PC-3 (cell line): ENCODE data around the gene GTPBP2. TPM values are rescaled to one million over a fixed set of nuclear protein-coding genes. Genes with fewer than 3 reads are reported as not detected.

Experiments
- ATAC-seq: fragments of 200-7000 bp; cut with Tn5 transposase; 2 replicates; pipeline ENCODE4 v1.9.1; 2020; ENCODE audit warnings: mild to moderate bottlenecking, moderate library complexity
- BruUV-seq: library from RNA; stranded (reverse); fragments of 400-500 nt; replicated peaks from 2 replicates; lab custom pipeline; 2021; lab: Mats Ljungman, UMichigan
- CTCF ChIA-PET: fragments of 300-600 bp; sonication (Branson Sonifier 250); formaldehyde crosslinking; loops from one replicate; lab custom pipeline; 2022; ENCODE audit warnings: antibody characterized with exemption; lab: Charles Lee
- POLR2A ChIA-PET: fragments of 300-600 bp; sonication (Branson Sonifier 250); formaldehyde crosslinking; loops from one replicate; lab custom pipeline; 2022; ENCODE audit warnings: antibody characterized with exemption; ENCODE audit not compliant: unreplicated experiment; lab: Charles Lee
- DNase-seq: peaks from one replicate; pipeline ENCODE4 v3.0.0-alpha.2; 2015
- H2AFZ ChIP-seq: fragments of 300-600 bp; sonication (generic); 2 replicates; pipeline ENCODE4 v1.6.0; 2016; ENCODE audit warnings: antibody characterized with exemption, low read length
- H3F3A ChIP-seq: fragments of 300-600 bp; sonication (generic); one replicate; pipeline ENCODE4 v1.6.0; 2017; ENCODE audit warnings: antibody characterized with exemption, low read length, control low read depth, mild to moderate bottlenecking; ENCODE audit not compliant: unreplicated experiment
- H3K27ac ChIP-seq: fragments of 300-600 bp; sonication (generic); 2 replicates; pipeline ENCODE4 v1.5.1; 2016; ENCODE audit warnings: mild to moderate bottlenecking, low read length
- H3K27me3 ChIP-seq: fragments of 300-600 bp; sonication (generic); 2 replicates; pipeline ENCODE4 v1.6.1; 2016; ENCODE audit warnings: low read length, mixed read lengths
- H3K36me3 ChIP-seq: fragments of 300-600 bp; sonication (generic); 2 replicates; pipeline ENCODE4 v1.6.1; 2016; ENCODE audit warnings: low read depth, mixed run types, low read length, mixed read lengths
- H3K4me1 ChIP-seq: fragments of 300-600 bp; sonication (generic); 2 replicates; pipeline ENCODE4 v1.5.1; 2016; ENCODE audit warnings: low read length; ENCODE audit not compliant: insufficient read depth
- H3K4me2 ChIP-seq: fragments of 300-600 bp; sonication (generic); 2 replicates; pipeline ENCODE4 v1.6.0; 2016; ENCODE audit warnings: low read length
- H3K4me3 ChIP-seq: fragments of 300-600 bp; sonication (generic); 2 replicates; pipeline ENCODE4 v1.5.1; 2016; ENCODE audit warnings: mild to moderate bottlenecking, low read length, mixed read lengths
- H3K79me2 ChIP-seq: fragments of 300-600 bp; sonication (generic); 2 replicates; pipeline ENCODE4 v1.6.1; 2017; ENCODE audit warnings: low read length, mixed read lengths
- H3K9ac ChIP-seq: fragments of 300-600 bp; sonication (generic); 2 replicates; pipeline ENCODE4 v1.6.0; 2016; ENCODE audit warnings: mild to moderate bottlenecking, low read length
- H3K9me2 ChIP-seq: fragments of 300-600 bp; sonication (generic); replicated peaks from 2 replicates; pipeline ENCODE4 v1.6.1; 2016; ENCODE audit warnings: mixed run types, low read length, mixed read lengths
- H3K9me3 ChIP-seq: fragments of 300-600 bp; sonication (generic); 2 replicates; pipeline ENCODE4 v1.6.1; 2016; ENCODE audit warnings: low read length, mixed read lengths
- H4K20me1 ChIP-seq: fragments of 300-600 bp; sonication (generic); 2 replicates; pipeline ENCODE4 v1.6.1; 2016; ENCODE audit warnings: low read length, mixed read lengths
- EZH2 ChIP-seq: fragments of 300-600 bp; sonication (generic); IDR thresholded peaks from one replicate; pipeline ENCODE4 v1.6.1; 2017; ENCODE audit warnings: antibody characterized with exemption, mild to moderate bottlenecking, low read length; ENCODE audit not compliant: unreplicated experiment
- EZH2phosphoT487 ChIP-seq: fragments of 300-600 bp; sonication (generic); IDR thresholded peaks from 2 replicates; pipeline ENCODE4 v1.6.1; 2018; ENCODE audit warnings: mild to moderate bottlenecking, antibody characterized with exemption, low read length, borderline replicate concordance
- intact Hi-C: fragments of 100-400 bp; cut with micrococcal nuclease; formaldehyde crosslinking; loops from 2 replicates; pipeline ENCODE4 v1.9.0; 2023
- total RNA-seq: library from RNA; depleted of rRNA; stranded (reverse); fragments of >200 nt; gene quantifications from 2 replicates; pipeline ENCODE4 v1.2.3, GENCODE V29; 2014
- TF ChIP-seq, protein P1 (sequence below): fragments of 300-600 bp; sonication (generic); conservative IDR thresholded peaks from 2 replicates; pipeline ENCODE4 v1.5.1; 2017; ENCODE audit warnings: antibody characterized with exemption, low read depth, mild to moderate bottlenecking, low read length

GTPBP2 gene
- total RNA-seq, 1 experiment from 2014 or later = 38.1 TPM

DNA sequence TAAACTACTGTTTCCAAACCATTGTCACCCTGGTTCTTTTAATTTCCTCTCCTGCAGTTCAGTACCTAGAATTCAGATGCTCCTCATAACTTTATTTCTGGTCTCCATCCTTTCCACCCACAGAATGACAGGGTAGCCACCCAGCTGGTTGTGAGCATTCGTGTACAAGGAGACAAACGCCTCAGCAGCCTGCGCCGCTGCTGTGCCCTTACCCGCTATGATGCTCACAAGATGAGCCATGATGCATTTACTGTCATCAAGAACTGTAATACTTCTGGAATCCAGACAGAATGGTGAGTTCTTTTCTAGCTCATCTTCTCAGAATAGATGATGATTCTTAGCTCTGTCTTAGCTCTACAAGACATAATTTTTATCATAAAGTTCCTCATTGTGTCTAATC is 18.6 kb downstream of the GTPBP2 start:
- H3K9me3 ChIP-seq = no peaks in the 10 kb centered on the region
- no peak overlapping the region for H2AFZ ChIP-seq
- no peak overlapping the region for H3K9ac ChIP-seq
- POLR2A ChIA-PET = interaction anchor here (0.5 kb wide), 1 partner anchor 9 kb away, joined by 4 read pairs; no protein-coding TSS in a partner anchor
- no peak overlapping the region for H3K4me3 ChIP-seq
- no TSS peak for BruUV-seq
- TF ChIP-seq EZH2 = no peak
- TF ChIP-seq, protein P1, sequence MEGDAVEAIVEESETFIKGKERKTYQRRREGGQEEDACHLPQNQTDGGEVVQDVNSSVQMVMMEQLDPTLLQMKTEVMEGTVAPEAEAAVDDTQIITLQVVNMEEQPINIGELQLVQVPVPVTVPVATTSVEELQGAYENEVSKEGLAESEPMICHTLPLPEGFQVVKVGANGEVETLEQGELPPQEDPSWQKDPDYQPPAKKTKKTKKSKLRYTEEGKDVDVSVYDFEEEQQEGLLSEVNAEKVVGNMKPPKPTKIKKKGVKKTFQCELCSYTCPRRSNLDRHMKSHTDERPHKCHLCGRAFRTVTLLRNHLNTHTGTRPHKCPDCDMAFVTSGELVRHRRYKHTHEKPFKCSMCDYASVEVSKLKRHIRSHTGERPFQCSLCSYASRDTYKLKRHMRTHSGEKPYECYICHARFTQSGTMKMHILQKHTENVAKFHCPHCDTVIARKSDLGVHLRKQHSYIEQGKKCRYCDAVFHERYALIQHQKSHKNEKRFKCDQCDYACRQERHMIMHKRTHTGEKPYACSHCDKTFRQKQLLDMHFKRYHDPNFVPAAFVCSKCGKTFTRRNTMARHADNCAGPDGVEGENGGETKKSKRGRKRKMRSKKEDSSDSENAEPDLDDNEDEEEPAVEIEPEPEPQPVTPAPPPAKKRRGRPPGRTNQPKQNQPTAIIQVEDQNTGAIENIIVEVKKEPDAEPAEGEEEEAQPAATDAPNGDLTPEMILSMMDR = no peak
- no peak for TF ChIP-seq EZH2phosphoT487
- H3K4me1 ChIP-seq = no peaks in the 10 kb centered on the region
- no peak overlapping the region for H3K4me2 ChIP-seq
- no peaks in the 10 kb centered on the region for H4K20me1 ChIP-seq
- intact Hi-C loops = no loop called here
- no peaks in the 10 kb centered on the region for H3K79me2 ChIP-seq
- ATAC-seq (no peak), DNase-seq (no peak)
- no peaks in the 10 kb centered on the region for H3K27me3 ChIP-seq
- H3K9me2 ChIP-seq = no peaks in the 10 kb centered on the region
- peaks cover 3% of the 10 kb centered on the region; the same call in 1 of the 2 replicates for H3K36me3 ChIP-seq
- CTCF ChIA-PET = no interaction called here
- no peak overlapping the region for H3K27ac ChIP-seq
- no peaks in the 10 kb centered on the region for H3F3A ChIP-seq

DNA sequence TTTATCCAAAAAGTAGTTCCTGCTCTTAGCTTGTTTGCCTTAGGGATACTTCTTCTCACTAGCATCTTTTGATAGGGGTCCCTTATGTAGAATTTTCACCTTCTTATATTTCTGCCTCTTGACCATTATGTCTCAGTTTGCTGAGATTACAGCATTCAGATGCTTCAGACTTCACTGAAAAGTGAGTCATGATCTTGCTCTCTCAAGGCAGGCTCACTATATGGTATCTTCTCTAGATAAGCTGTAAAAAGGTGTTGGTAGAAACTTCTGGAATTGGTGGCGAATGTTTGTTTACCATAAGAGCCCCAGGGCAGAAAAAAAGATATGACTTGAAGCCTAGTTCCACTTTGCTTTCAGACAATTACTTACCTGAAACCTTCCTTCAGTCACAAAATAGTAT is 19.7 kb downstream of the GTPBP2 start:
- peaks cover 10% of the 10 kb centered on the region for H3K36me3 ChIP-seq
- ATAC-seq (no peak), DNase-seq (no peak)
- H3K27ac ChIP-seq = no peak overlapping the region
- H3K9me2 ChIP-seq = no peaks in the 10 kb centered on the region
- H3K4me2 ChIP-seq = no peak overlapping the region
- no TSS peak for BruUV-seq
- CTCF ChIA-PET = no interaction called here
- no peak overlapping the region for H2AFZ ChIP-seq
- no peaks in the 10 kb centered on the region for H4K20me1 ChIP-seq
- POLR2A ChIA-PET = no interaction called here
- H3K4me3 ChIP-seq = no peak overlapping the region
- H3F3A ChIP-seq = no peaks in the 10 kb centered on the region
- no peaks in the 10 kb centered on the region for H3K9me3 ChIP-seq
- peaks cover 2% of the 10 kb centered on the region; the same call in 1 of the 2 replicates for H3K4me1 ChIP-seq
- no peaks in the 10 kb centered on the region for H3K27me3 ChIP-seq
- H3K79me2 ChIP-seq = no peaks in the 10 kb centered on the region
- H3K9ac ChIP-seq = no peak overlapping the region
- intact Hi-C loops = no loop called here
- TF ChIP-seq EZH2phosphoT487 (no peak), EZH2 (no peak)
- TF ChIP-seq, protein P1 = no peak

DNA sequence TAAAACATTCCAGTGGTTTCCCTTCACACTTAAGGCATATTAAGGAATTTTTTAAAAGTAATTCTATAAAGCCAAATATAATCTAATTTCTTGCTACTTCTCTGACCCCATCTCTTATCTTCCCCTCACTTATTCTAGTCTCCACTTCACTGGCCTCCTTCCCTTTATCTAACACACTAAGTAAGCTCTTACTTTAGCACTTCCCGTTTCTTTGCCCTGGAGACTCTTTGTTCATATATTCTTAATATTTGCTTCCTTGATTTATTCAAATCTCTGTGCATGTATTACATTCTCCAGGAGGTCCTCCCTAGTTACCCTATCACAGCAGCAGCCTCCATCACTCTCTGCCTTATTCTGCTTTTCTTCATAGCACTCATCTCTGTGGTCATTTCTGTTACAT is 20.3 kb downstream of the GTPBP2 start:
- ATAC-seq = no peak
- intact Hi-C loops = no loop called here
- Histone ChIP-seq H3K27me3 (no peaks in the 10 kb centered on the region), H3F3A (no peaks in the 10 kb centered on the region), H3K4me1 (peaks cover 8% of the 10 kb centered on the region; the same call in 1 of the 2 replicates), H3K27ac (no peak overlapping the region), H3K4me3 (no peak overlapping the region), H3K4me2 (no peak overlapping the region), H4K20me1 (no peaks in the 10 kb centered on the region), H2AFZ (no peak overlapping the region), H3K36me3 (peaks cover 12% of the 10 kb centered on the region), H3K9me3 (no peaks in the 10 kb centered on the region), H3K9ac (no peak overlapping the region), H3K79me2 (no peaks in the 10 kb centered on the region), H3K9me2 (no peaks in the 10 kb centered on the region)
- BruUV-seq = no TSS peak
- DNase-seq = no peak
- CTCF ChIA-PET = interaction anchor here (0.6 kb wide), 1 partner anchor 21 kb away, joined by 3 read pairs; no protein-coding TSS in a partner anchor
- no peak for TF ChIP-seq EZH2phosphoT487
- POLR2A ChIA-PET = no interaction called here
